GM18511 (cell line): ENCODE measurements around the gene PDK1.
"Not testable (repeated sequence)": the region's sequence is repeated elsewhere in the genome, so short reads cannot be mapped to it uniquely, and the experiment has no call there.

ENCODE experiments used
- ATAC-seq: cut with Tn5 transposase; IDR thresholded peaks from one replicate; pipeline ENCODE4 v1.9.1; 2021; ENCODE audit warnings: mild to moderate bottlenecking, moderate library complexity; ENCODE audit not compliant: unreplicated experiment

Gene PDK1

GRCh38 chr2:172551271-172551670 is 4.6 kb upstream of the PDK1 start:
- no peak for ATAC-seq

- ATAC-seq = no peak
Measured at GRCh38 chr2:172552547-172553291, 3.2 kb upstream of the PDK1 start.

- ATAC-seq = no peak
Measured at GRCh38 chr2:172554352-172555271, 1.3 kb upstream of the PDK1 start.

DNA sequence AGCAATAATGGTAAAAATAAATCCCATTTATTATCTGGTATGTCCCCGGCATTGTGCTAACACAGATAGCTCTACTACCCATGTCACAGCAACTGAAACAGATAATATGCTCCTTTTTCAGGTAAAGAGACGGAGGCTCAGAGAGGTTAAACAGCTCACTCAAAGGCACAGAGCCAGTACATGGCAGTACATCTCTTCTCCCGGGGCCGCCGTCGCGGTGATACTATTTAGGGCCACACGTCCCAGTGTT is 693 bp upstream of the PDK1 start:
- no peak for ATAC-seq

DNA sequence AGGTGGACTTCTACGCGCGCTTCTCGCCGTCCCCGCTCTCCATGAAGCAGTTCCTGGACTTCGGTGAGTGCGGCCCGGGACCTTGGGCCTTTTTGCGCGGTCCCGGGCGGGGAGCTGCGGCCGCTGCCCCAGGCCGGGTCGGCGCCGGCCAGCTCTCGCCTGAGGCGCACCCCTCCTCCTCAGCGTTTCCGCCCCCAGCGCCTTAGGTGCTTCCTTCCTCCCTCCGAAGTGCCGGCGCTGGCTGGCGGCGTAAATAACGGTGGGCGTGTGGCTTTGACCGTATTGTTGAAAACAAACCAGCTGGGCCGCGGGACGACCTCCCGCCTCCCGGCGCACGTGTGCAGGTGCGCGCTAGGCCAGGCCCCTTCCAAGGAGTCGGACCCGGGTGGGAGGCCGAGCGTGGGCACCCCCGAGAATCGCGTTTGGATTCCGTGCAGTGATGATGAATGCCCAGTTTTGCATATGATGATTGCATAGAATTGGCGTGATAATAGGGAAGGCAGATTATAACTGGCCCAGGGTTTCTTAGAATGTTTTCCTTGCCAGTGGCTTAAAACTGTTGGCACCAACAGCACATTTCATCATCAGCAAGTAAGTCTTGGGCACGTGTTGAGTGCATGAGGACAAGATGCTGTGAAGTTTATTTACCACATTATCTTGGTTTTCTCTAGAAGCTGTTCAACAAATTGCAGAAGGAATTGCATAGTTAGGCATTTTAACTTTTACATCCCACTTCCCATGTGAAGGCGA is 569 bp downstream of the PDK1 start:
- ATAC-seq = peak; percentile 78

DNA sequence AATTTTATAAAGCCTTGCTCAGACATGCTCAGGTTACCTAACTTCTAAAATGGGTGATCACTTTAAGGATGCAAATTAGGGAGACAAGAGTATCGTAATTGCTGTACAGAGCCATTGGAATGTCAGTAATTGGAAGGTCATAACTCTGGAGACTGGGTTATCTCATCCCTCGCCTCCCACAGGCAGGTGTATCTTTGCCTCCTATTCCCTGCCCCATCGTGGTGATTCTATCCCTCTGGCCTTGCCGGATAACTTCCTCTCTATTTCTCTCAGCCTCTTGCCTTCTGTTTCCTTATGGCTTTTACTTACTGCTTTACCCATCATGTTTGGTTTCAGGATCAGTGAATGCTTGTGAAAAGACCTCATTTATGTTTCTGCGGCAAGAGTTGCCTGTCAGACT is 2.5 kb downstream of the PDK1 start:
- ATAC-seq = no peak

GRCh38 chr2:172560721-172561120 is 4.8 kb downstream of the PDK1 start:
- no peak for ATAC-seq

DNA sequence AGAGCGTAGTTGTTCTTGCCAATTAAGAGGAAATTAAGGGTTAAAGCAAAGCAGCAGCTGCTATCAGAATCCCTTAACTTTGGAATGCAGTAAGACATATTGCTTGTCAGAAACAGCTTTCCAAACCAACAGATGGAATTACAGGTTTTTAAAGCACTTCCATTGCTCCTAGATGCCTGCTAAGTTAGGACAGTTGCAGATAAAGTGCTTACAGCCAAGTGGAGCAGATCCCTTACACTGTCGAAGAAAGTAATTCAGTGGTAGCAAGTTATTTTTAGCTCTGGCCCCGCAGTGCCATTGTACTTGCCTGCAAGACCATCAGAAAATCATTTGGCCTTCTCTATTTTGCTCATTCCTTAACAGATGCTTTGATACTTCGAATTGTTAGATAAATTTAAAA is 5.4 kb downstream of the PDK1 start:
- no peak for ATAC-seq

- no peak for ATAC-seq
Measured at GRCh38 chr2:172562298-172562697, 6.4 kb downstream of the PDK1 start.

GRCh38 chr2:172564376-172564775 is 8.5 kb downstream of the PDK1 start:
- ATAC-seq = no peak

GRCh38 chr2:172571245-172571644 is 15.4 kb downstream of the PDK1 start:
- no peak for ATAC-seq

DNA sequence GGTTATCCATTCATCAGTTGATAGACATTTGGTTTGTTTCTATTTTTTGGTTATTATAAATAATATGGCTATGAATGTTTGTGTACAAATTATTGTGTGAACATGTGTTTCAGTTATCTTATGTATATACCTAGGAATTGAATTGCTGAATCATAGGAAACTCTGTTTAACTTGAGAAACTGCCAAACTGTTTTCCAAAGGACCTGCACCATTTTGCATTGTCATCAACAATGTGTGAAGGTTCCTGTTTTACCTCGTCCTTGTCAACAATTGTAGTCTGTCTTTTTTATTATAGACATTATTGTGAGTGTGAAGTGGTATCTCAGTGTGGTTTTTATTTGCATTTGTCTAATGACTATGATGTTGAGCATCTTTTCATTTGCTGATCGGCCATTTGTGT is 17.1 kb downstream of the PDK1 start:
- ATAC-seq = no peak

- no peak for ATAC-seq
Measured at GRCh38 chr2:172574965-172575364, 19.1 kb downstream of the PDK1 start.

DNA sequence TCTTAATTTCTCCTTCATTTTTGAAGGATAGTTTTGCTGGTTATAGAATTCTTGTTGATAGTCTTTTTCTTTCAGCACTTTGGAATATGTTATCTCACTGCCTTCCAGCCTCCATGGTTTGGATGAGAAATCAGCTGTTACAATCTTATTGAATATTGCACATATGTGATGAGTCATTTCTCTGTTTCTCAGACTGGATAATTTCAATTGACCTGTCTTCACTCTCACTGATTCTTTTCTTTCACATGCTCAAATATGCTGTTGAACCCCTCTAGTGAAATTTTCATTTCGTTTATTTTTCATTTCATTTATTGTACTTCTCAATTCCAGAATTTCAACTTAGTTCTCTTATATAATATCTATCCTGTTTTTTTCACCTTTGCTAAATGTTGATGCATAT is 22.2 kb downstream of the PDK1 start:
- no peak for ATAC-seq

DNA sequence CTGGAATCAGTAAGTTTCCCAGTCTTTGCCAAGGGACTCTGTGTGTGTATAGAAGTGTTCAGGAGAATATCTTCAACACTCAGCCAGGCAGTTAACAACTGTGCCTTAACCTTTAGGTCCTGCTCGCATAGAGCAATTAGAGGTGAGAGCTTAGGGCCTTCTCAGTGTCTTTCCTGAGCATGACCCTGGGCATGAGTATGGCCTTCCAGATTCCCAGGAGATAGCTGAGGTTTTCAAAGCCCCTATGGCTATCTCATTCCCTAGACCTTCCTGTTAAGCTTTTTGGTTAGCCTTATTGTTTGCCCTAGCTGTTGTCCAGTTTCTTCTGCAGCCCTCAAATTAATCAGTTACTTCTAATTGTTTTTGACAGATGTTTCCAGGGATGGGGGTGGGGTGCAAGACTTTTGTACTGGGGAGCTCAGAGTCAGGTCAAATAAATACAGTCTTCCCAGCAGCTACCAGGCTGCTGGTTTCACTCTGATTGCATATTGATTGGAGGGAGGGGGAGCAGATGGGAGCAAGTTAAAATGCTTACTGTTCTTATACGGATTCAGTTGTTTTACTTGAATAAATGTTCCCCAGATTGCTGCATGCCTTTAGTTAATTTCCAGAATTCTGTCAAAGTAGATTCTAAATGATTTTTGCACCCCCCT is 23.1 kb downstream of the PDK1 start:
- ATAC-seq = no peak

DNA sequence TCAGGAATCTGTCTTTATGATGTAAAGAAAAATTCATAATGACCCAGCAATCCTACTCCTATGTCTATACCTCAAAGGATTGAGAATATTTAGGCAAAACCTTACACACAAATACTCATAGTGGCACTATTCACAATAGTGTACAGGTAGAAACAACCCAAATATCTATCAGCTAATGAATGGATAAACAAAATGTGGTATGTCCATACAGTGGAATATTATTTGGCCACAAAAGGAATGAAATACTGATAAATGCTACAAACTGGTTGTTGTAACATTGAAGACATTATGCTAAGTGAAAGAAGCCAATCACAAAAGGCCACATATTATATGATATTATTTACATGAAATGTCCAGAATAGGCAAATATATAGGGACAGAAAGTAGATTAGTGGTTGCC is 24.7 kb downstream of the PDK1 start:
- ATAC-seq = no peak

DNA sequence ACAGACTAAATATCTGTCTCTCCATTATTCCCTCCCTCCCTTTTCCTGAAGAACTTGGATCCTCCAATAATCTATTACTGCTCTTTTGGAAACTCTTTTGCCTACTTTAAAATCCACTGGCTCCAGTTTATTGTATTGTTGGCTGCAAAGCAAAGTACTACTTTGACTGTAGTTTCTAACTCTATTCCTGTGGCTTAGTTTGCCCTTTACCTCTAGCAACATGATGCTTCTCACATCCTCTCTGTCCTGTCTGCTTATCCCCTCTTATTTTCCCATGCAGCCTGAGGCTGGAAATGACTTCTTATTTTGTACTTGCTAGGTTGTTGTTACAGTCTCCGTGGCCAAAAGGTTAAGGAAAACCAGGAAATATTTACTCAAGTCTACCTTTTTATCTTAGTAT is 26.8 kb downstream of the PDK1 start:
- no peak for ATAC-seq

GRCh38 chr2:172586245-172586891 is 30.5 kb downstream of the PDK1 start:
- ATAC-seq = no peak

GRCh38 chr2:172587231-172587630 is 31.3 kb downstream of the PDK1 start:
- ATAC-seq = not testable (repeated sequence)

DNA sequence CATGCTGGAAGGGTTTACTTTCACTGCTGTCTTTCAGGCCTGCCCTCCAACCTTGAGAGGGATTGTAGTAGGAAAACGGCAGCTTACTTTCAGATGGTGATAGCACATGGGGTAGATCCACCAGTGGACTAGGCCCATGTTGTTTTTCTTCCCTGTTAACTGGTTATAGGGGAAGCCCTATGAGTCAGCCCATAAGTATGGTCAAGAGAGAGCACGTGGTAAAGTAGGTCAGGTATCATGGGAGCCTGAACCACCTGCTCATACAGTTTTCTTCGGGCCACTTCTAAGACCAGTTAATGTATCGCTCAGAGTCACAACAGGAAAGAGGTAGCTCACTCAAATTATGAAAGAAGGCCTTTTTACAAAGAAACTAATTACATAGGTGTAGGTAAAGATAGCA is 33.0 kb downstream of the PDK1 start:
- no peak for ATAC-seq

- ATAC-seq = not testable (repeated sequence)
Measured at GRCh38 chr2:172591386-172591785, 35.5 kb downstream of the PDK1 start.
